ENCODE data around the gene KIF24. TPM values are rescaled to one million over a fixed set of nuclear protein-coding genes. Genes with fewer than 3 reads are reported as not detected.
A peak's percentile ranks its signal among the peaks of the same experiment; 100 is the strongest.

Gene KIF24
- total and polyA plus RNA-seq, 2 of the 8 experiments (the other 6 are each of a cell fraction or from before 2014, with no cell fraction given), result 2.7 to 3.9 TPM

DNA sequence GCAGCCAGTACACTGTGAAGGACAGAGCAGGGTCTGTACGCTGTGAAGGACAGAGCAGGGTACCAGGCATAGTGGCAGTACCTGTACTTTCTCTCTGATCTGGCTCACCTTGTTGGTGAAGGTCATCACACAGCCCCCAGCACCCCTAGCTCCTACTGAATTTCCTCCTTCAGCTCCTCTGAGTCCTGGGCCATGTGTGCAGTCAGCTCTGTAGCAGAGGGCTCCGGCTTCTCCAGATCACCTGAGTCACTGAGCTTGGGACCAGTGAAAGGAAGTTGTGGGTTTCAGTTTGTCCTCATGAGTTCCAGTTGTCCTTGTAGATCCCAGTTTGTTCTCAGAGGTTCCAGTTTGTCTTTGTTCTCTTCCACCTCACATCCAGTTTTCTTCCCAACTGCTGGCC is 5.8 kb upstream of the KIF24 start:
- Histone ChIP-seq H4K8ac (ENCODE audit: extremely low read depth, insufficient read depth, low read length) (no peak overlapping the region), H2BK5ac (ENCODE audit: low read depth, low read length) (no peak overlapping the region), H3K56ac (replicated peaks; ENCODE audit: insufficient read length, low read depth, low read length) (no peak overlapping the region), H3K9ac (replicated peaks in 1 of 4; ENCODE audit: extremely low read depth in 1 of 4, low read depth in 3 of 4, low read length in 3 of 4) (peak overlapping the region in 2 of 4 experiments; percentile 6 to 10; a peak in 1 of 7 replicates), H4K5ac (ENCODE audit: insufficient read length, low read depth, low read length) (no peak overlapping the region), H3K27ac (ENCODE audit: low read depth, low read length) (no peak overlapping the region), H3K18ac (ENCODE audit: extremely low read depth, low read length) (no peak overlapping the region), H2BK120ac (replicated peaks; ENCODE audit: low read depth, low read length) (no peak overlapping the region), H2BK15ac (ENCODE audit: low read length) (peak overlapping the region; percentile 14; the same call in 1 of the 2 replicates), H4K20me1 (replicated peaks in 1 of 2; ENCODE audit: control insufficient read depth in 1 of 2, insufficient read depth in 2 of 2, low read length in 2 of 2) (peaks cover 0 to 2% of the 10 kb centered on the region in 2 experiments), H3K36me3 (ENCODE audit: control insufficient read depth in 2 of 4, insufficient read depth in 4 of 4, low read length in 3 of 4) (peaks cover 0 to 7% (median 2%) of the 10 kb centered on the region in 4 experiments; a peak in 2 of 8 replicates), H3K79me1 (ENCODE audit: low read depth, low read length) (no peaks in the 10 kb centered on the region; the same call in 1 of the 2 replicates), H3K23ac (ENCODE audit: insufficient read length) (no peak overlapping the region), H2BK12ac (ENCODE audit: low read depth, low read length) (no peak overlapping the region), H3K23me2 (ENCODE audit: low read depth, low read length) (peaks cover 2% of the 10 kb centered on the region; the same call in 1 of the 2 replicates), H3K4me2 (ENCODE audit: insufficient read depth in 1 of 2, low read depth in 2 of 2, low read length in 2 of 2) (peak overlapping the region in 1 of 2 experiments; percentile 8; a peak in 1 of 4 replicates), H4K91ac (replicated peaks; ENCODE audit: insufficient read length, low read length) (no peak overlapping the region), H2AFZ (ENCODE audit: low read length) (no peak overlapping the region), H3K27me3 (replicated peaks in 1 of 4; ENCODE audit: control insufficient read depth in 3 of 4, extremely low read depth in 1 of 4, insufficient read depth in 3 of 4, low read length in 3 of 4) (no peaks in the 10 kb centered on the region), H3K4me1 (replicated peaks in 1 of 4; ENCODE audit: control insufficient read depth in 3 of 4, insufficient read depth in 4 of 4, low read length in 3 of 4) (peaks cover 2 to 10% (median 9%) of the 10 kb centered on the region in 4 experiments; a peak in 5 of 7 replicates), H2AK5ac (ENCODE audit: low read depth, low read length) (no peak overlapping the region), H3K79me2 (ENCODE audit: control insufficient read depth in 1 of 2, insufficient read depth in 2 of 2, low read length in 2 of 2) (no peaks in the 10 kb centered on the region), H3K9me3 (ENCODE audit: insufficient read depth in 2 of 2, low read depth in 1 of 2, low read length in 1 of 2) (no peaks in the 10 kb centered on the region), H3K14ac (ENCODE audit: insufficient read length) (no peak overlapping the region), H2BK20ac (ENCODE audit: low read length) (no peak overlapping the region), H3K4me3 (ENCODE audit: extremely low read depth in 1 of 4, insufficient read depth in 2 of 4, low read depth in 3 of 4, low read length in 4 of 4) (no peak overlapping the region), H3K4ac (replicated peaks; ENCODE audit: insufficient read length, low read depth, low read length) (no peak overlapping the region)
- DNase-seq (ENCODE audit: low read depth in 1 of 2, low spot score in 2 of 2) (no peak), FAIRE-seq (no peak)
- WGBS, 2 experiments (ENCODE audit: extremely low coverage in 1 of 2, insufficient coverage in 1 of 2, insufficient read length in 1 of 2, insufficient replicate concordance in 2 of 2, low coverage in 1 of 2, low lambda C conversion rate in 2 of 2, missing lambda C conversion rate in 1 of 2), result 92% methylated on average over 2 of the region's 2 CpGs; no CpG with 5 or more reads in 1 of the 2 experiments
- CTCF ChIA-PET (ENCODE audit: partially characterized antibody), result interaction anchor here (0.9 to 16.6 kb wide), 16 partner anchors 8 to 257 kb away, joined by 3 to 350 read pairs (median 4); partner anchors contain the start of gene MYORG
- POLR2A ChIA-PET (ENCODE audit: partially characterized antibody), result interaction anchor here (1.0 to 2.5 kb wide), 4 partner anchors 12 to 45 kb away, joined by 3 to 11 read pairs (median 4); no protein-coding TSS in a partner anchor
- TF ChIP-seq SUZ12 (IDR thresholded peaks at IDR 0.05; ENCODE audit: low read length), result no peak
- TF ChIP-seq POLR2AphosphoS5 (IDR thresholded peaks at IDR 0.05; ENCODE audit: low read depth, low read length), result no peak
- no peak for TF ChIP-seq EZH2 (IDR thresholded peaks at IDR 0.05; ENCODE audit: low read depth, low read length, severe bottlenecking)
- no peak for TF ChIP-seq MAFK (IDR thresholded peaks at IDR 0.05; ENCODE audit: low read depth, low read length)
- no peak for TF ChIP-seq SIRT6 (IDR thresholded peaks at IDR 0.05; ENCODE audit: low read length)
- TF ChIP-seq, protein P1, sequence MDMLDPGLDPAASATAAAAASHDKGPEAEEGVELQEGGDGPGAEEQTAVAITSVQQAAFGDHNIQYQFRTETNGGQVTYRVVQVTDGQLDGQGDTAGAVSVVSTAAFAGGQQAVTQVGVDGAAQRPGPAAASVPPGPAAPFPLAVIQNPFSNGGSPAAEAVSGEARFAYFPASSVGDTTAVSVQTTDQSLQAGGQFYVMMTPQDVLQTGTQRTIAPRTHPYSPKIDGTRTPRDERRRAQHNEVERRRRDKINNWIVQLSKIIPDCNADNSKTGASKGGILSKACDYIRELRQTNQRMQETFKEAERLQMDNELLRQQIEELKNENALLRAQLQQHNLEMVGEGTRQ (IDR thresholded peaks at IDR 0.05; ENCODE audit: low read length), result no peak
- TF ChIP-seq ASH2L (IDR thresholded peaks at IDR 0.05; ENCODE audit: low read length), result no peak
- TF ChIP-seq SRF (IDR thresholded peaks at IDR 0.05; ENCODE audit: low read depth, low read length), result no peak
- no peak for TF ChIP-seq CEBPB (IDR thresholded peaks at IDR 0.05; ENCODE audit: low read depth, low read length)
- no peak for TF ChIP-seq JUN (IDR thresholded peaks at IDR 0.05; ENCODE audit: low read depth, low read length)
- TF ChIP-seq NANOG (IDR thresholded peaks at IDR 0.05; ENCODE audit: insufficient read depth, low read depth, low read length, poor library complexity, severe bottlenecking), result no peak
- TF ChIP-seq KDM5A (IDR thresholded peaks at IDR 0.05; ENCODE audit: low read length), result no peak
- no peak for TF ChIP-seq GTF2F1 (IDR thresholded peaks at IDR 0.05; ENCODE audit: borderline replicate concordance, low read depth, low read length)
- TF ChIP-seq BACH1 (IDR thresholded peaks at IDR 0.05; ENCODE audit: low read length), result no peak

Data from H1 (cell line).